ENCODE measurements around the gene MAP4K2. TPM values are rescaled to one million over a fixed set of nuclear protein-coding genes. Genes with fewer than 3 reads are reported as not detected.

The MAP4K2 gene
- polyA plus RNA-seq, 3 donors: 14.9 to 23.3 (median 19.5) TPM

- DNase-seq (ENCODE audit: extremely low read depth in 1 of 11, low read depth in 9 of 11, low spot score in 4 of 11): no peak
These were observed 37.1 kb upstream of the MAP4K2 start for GRCh38 chr11:64839887-64840782.

DNA sequence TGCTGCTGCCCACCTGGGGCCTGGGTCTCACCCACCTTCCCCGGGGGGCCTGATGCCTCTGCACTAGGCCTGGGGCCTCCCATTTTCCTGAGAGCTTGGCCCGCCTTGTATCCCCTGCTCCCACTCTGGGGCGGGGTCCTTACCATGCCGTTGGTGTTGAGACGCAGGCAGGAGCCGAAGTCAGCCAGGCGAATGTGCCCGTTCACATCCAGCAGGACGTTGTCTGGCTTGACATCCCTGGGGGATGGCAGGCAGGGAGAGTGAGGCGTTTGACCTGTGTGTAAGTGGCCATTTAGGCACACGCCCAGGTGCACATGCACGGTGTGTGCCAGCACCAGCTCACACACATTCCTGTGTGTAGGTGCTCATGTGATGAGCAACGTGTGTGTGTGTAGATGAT, 36.3 kb upstream of the MAP4K2 start:
- DNase-seq (ENCODE audit: extremely low read depth in 1 of 11, low read depth in 9 of 11, low spot score in 4 of 11): no peak

DNA sequence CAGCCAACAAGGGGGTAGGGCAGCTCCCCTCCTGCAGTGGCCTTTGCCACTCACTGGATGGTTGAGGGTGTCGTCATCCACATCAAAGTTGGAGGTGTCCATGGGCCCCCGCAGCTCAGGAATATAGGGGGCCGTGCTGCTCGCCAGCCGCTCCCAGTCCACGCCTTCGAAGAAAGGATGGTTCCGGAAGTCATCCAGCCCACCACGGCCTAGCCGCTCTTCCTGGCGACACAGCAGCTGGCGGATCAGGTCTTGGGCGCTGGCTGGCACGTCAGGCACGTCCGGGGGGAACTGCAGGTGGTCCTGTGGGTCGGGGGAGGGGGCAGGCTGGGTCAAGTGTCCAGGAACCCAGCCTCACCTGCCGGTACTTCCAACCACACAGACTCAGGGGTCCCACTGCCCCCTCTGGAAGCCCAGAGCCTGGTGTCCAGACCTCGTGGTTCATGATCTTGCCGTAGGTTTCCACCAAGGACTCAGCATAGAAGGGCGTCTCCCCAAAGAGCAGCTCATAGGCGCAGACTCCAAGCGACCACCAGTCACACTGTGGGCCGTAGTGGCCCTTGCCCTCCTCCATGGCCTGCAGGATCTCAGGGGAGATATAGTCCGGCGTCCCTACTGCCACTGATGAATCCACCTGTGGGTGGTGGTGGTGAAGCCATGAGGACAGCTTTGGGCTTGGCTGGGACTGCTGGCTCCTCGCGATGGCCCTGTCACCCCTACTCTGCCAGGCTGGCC, 35.8 kb upstream of the MAP4K2 start:
- no peak for DNase-seq (ENCODE audit: extremely low read depth in 1 of 11, low read depth in 9 of 11, low spot score in 4 of 11)

- no peak for DNase-seq (ENCODE audit: extremely low read depth in 1 of 11, low read depth in 9 of 11, low spot score in 4 of 11)
These were observed 34.9 kb upstream of the MAP4K2 start for GRCh38 chr11:64837887-64838351.

DNA sequence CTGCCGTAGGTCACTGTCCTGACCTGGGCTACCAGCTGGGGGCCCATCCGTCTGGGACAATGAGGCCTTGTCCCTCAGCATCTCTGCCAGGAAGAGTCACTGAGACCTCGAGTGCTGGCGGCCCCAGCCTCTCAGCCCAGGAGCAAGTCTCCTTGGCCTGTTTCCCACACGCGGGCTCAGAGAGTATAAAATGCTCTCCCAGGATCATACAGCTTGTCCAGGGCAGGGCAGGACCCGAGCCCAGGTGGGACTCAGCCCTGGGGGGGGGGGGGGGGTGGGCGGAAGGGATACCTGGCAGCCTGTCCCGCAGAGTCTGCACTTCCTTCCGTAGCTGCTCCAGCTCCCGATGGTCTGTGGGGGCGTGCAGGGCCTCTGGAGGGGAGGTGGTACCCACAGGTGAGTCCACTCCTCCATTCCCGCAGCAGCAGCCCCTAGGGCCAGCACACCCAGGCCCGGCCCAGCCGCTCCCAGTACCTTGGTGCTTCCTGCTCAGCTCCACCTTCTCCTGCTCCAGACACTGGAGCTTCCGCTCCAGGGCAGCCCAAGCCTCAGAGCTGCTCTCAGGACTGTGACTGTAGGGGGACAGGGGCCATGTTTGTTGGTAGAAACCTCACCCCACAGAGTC, 33.5 kb upstream of the MAP4K2 start:
- DNase-seq (ENCODE audit: extremely low read depth in 1 of 11, low read depth in 9 of 11, low spot score in 4 of 11): no peak

DNA sequence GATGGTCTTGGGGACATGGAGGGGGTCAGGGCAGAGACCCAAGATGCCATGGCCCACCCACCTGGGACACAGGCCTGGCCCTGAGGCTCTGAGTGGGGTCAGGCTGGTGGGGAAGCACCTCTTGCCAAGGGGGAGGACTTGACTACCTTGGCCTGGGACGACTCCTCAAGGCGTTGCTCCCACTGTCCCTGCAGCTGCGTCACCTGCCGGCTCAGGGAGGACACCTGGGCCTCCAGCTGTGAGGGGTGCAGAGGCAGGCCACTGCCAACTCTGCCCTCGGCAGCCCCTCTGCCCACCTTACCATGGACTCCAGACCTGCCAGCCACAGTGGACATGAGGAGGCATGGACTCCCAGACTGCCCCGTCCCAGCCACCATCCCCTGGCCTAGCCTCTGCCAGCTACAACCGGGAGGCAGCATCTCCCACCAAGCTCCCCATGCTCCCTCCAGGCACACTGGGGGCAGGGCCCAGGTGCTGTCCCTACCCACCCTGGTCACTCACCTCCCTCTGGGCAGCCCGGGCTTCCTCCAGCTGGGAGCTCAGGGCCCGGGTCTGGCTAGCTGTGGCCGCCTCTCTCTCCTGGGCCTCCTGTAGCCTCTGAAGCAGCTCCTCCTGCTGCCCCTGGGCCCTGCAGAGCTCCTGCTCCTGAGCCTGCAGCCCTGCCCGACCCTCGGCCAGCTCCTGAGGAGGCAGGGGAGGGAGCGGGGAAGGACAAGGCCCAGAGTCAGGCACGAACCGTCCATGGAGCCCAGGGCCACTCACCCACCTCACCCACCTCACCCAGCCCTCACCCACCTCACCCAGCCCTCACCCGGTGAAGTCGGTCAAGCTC, 32.8 kb upstream of the MAP4K2 start:
- no peak for DNase-seq (ENCODE audit: extremely low read depth in 1 of 11, low read depth in 9 of 11, low spot score in 4 of 11)

DNA sequence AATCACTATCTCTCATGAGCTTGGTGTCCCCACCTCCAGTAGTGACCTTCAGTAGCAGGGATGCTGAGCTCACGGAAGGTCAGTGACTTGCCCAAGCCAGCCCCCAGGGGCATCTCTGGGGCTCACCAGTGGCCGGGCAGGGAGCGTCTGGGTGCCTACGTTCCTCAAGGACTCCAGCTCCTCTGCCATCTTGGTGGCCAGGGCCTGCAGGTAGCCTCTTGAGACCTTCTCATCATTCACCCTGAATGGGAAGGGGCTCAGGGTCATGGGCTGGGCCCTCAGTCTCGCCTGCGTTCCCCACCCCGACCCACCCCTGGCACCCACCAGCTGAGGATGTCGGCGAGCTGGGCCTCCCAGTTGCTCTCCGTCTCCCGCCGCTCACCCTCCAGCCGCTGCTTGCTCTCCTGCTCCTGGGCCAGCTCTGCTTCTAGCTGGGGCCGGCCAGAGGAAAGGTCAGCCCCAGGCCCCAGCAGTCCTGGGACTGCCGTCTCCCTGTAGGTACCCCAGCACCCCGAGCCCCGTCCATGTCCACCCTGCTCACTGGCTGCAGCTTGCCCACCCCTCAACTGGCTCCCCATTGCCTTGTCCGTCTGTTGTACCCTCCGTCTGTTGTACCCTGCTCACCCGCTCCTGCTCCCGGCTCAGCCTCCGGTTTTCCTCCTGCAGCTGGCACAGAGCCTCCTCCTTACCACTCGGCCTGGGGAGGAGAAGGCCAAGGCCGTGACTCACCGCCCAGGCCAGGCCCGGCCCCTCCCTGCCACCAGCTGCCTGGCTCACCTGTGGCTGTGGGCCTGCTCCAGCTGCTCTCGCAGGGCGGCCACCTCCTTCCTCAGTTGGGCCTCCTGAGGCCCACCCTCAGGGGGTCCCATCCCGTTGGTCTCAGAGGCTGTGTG, 32.0 kb upstream of the MAP4K2 start:
- no peak for DNase-seq (ENCODE audit: extremely low read depth in 1 of 11, low read depth in 9 of 11, low spot score in 4 of 11)

DNA sequence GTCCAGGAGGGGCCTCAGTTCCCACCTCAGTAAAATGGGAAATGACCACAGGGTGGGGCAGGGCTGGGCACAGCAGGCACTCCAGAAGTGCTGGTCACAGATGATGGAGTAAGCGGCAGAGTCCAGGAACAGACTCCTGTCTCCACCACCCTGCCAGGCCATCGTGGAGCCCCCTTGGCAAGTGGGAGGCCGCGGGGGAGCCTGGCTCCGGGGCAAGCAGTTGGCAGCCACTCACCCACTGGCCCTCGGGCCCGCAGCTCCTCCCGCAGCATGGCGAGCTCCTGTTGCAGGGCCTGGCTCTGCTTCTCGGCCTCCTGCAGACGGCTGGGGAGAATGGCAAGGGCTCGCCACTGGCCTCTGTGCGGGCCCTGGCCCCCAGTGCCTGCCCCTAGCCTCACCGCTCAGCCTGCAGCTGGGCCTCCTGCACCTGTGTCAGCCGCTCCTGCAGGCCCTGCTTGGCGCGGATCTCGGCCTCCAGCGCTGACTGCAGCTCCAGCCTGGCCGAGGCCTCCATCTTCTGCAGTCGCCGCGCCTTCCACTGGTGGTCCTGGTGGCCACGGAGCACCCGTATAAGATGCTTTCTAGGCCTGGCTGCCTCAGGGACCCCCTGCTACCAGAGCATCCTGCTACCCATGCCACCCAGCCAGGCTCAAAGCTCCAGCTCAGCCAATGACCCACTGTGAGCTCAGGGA, 31.2 kb upstream of the MAP4K2 start:
- no peak for DNase-seq (ENCODE audit: extremely low read depth in 1 of 11, low read depth in 9 of 11, low spot score in 4 of 11)

GRCh38 chr11:64833509-64833908, 30.5 kb upstream of the MAP4K2 start:
- no peak for DNase-seq (ENCODE audit: extremely low read depth in 1 of 11, low read depth in 9 of 11, low spot score in 4 of 11)

- no peak for DNase-seq (ENCODE audit: extremely low read depth in 1 of 11, low read depth in 9 of 11, low spot score in 4 of 11)
These were observed 30.1 kb upstream of the MAP4K2 start for GRCh38 chr11:64833198-64833502.

DNA sequence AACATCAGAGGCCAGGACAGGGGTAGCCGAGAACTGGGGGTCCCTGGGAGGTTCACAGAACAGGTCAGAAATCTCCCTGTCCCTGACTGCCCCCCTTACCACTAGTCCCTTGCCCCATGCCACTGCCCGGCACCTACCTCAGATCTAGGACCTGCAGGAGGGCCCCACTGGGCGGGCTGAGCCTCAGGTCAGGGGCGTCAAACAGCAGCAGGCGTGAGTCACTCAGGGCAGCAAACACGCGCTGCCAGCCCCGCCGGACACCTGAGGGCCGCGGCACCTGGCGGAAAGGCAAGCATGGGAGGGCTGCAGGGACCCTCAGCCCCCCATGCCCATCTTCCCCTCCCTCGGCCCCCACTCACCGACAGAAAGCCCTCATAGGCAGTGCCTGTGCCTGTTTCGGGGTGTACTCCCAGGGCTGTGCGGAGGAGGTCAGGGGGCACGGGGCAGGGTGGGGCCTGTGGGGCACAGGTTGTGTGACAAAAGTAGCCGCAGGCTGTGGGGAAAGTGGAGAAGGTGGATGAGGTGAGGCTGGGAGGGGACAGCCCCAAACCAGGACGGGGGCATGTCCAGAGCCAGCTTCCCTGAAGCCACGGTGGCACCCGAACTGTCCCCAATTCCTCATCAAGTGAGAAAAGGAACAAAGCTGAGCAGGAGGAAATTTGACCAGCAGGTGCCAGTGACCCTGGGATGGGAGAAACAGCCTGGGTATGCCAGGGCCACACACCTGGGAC, 29.6 kb upstream of the MAP4K2 start:
- DNase-seq (ENCODE audit: extremely low read depth in 1 of 11, low read depth in 9 of 11, low spot score in 4 of 11): no peak

DNA sequence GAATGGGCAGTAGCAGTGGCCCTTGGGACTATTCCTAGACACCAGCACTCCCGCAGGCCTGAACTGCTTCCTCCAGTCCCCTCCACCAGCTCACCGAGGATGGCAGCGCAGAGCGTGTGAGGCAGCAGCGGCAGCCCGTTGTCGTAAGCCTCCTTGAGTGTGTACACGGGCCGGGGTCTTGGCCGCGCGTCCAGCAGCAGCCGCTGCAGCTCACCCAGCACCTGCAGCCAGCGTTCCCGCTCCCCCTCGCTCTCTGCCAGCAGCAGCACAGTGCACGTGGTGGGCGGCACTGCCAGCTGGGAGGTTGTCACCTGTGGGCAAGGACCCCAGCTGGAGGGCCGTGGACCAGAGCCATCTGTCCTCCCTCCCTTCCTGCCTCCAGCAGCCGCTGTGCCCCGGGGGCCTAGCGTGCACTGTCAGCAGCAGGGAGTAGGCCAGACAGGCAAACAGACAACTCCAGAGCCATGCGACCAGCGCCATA, 28.4 kb upstream of the MAP4K2 start:
- no peak for DNase-seq (ENCODE audit: extremely low read depth in 1 of 11, low read depth in 9 of 11, low spot score in 4 of 11)

DNA sequence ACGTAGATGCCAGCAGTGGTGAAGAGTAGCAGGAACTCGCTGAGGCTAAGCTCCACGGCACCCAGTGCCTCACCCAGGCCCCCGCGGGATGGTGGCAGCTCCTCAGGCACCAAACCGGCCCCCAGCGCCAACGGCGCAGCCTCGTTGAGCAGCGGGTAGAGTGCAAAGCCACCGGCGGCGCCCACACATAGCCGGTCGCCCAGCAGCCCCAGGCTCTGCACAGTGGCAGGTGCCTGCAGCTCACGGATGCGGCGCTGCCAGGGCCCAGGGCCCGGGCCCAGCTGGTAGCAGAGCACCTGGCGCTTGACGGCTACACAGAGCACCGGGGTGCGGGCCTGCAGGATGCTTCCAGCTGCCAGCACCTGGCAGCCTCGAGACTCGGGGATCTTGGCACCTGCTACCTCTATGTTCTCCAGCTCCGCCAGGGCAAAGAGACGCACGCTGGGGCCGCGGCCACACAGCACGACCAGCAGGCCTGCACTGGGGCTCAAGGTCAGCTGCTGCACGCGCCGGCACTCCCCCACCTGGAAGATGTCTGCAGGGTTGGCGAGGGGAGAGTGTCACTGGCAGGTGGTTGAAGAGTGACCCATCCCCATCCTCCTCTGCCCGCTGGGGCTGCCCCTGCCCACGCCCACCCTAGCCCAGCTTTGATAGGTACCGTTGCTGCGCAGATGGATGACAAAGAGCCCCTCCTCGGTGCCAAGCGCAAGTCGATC, 26.7 kb upstream of the MAP4K2 start:
- DNase-seq (ENCODE audit: extremely low read depth in 1 of 11, low read depth in 9 of 11, low spot score in 4 of 11): no peak

- DNase-seq (ENCODE audit: extremely low read depth in 1 of 11, low read depth in 9 of 11, low spot score in 4 of 11): no peak
These were observed 24.4 kb upstream of the MAP4K2 start for GRCh38 chr11:64827451-64827839.

DNA sequence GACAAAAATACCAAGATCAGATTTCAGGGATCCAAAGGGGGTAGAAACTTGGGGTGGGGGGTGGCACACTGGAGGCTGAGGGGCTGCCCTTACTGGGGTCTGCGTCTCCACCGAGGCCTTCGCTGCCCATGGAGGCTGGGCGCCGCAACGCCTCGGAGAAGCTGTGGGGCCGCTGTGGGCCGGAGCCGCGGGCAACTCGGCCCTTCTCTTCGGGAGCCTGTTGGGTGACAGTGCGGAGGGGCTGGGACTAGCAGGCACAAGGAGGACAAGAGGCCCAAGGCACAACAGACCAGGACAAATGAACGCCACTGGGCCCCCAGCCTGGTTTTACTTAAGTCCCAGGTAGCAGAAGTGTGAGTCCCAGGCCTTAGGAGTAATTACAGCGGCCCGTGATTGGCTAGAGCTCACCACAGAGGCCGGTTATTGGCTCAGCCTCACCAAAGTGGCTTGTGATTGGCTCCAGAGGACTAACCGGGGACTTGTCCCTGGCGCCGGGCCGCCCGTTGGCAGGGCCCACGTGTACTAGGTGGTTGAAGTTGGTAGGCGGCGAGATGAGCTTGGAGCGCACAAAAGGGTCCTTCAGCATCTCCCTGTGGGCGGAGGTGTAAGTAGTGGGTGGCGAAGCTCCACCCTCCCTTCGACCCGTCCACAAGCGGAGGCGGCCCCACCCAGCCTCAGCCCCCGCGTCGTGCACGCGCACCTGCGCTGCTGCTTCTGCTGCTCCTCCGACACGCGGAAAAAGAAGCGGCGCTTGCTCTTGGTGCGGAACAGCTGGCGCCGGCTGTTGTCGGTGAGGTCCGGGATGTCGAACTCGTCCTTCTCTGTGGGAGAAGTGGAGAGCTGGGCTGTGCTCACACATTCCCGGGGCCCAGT, 23.8 kb upstream of the MAP4K2 start:
- no peak for DNase-seq (ENCODE audit: extremely low read depth in 1 of 11, low read depth in 9 of 11, low spot score in 4 of 11)
